CD14-positive monocyte (primary cell): Measurements from ENCODE around the gene RSF1. TPM values are rescaled to one million over a fixed set of nuclear protein-coding genes. Genes with fewer than 3 reads are reported as not detected.

Source experiments
- DNase-seq, 3 donors: peaks; one replicate each; pipeline ENCODE4 v3.0.0-alpha.2; 2011 to 2022
- H2AFZ ChIP-seq: 2 replicates; pipeline ENCODE4 v1.6.0; 2012; ENCODE audit warnings: mild to moderate bottlenecking, low read depth, low read length, inconsistent platforms; ENCODE audit not compliant: insufficient read depth, poor library complexity, severe bottlenecking
- H3K27ac ChIP-seq, 2 donors: 1 replicate in 1 of 2; 2 replicates in 1 of 2; pipeline ENCODE4 v1.5.1; 2012 to 2013; ENCODE audit warnings: low read length in 2 of 2, control low read depth in 1 of 2, inconsistent platforms in 1 of 2, low read depth in 1 of 2, mild to moderate bottlenecking in 1 of 2
- H3K27me3 ChIP-seq, 2 donors: one replicate each; pipeline versions ENCODE4 v1.6.0 to v1.6.1; 2011 to 2013; ENCODE audit warnings: low read length in 2 of 2; ENCODE audit not compliant: control insufficient read depth in 2 of 2, insufficient read depth in 2 of 2
- H3K36me3 ChIP-seq, 2 donors: replicated peaks in 1 of 2; 1 replicate in 1 of 2; 2 replicates in 1 of 2; pipeline versions ENCODE4 v1.5.1 to v1.6.1; 2012 to 2013; ENCODE audit warnings: low read length in 2 of 2, control low read depth in 1 of 2, inconsistent platforms in 1 of 2, mild to moderate bottlenecking in 1 of 2; ENCODE audit not compliant: insufficient read depth in 2 of 2, control insufficient read depth in 1 of 2
- H3K4me1 ChIP-seq, 2 donors: 1 replicate in 1 of 2; 2 replicates in 1 of 2; pipeline versions ENCODE4 v1.5.1 to v1.6.1; 2012 to 2013; ENCODE audit warnings: low read length in 2 of 2, control low read depth in 1 of 2, inconsistent platforms in 1 of 2, mild to moderate bottlenecking in 1 of 2, moderate library complexity in 1 of 2; ENCODE audit not compliant: insufficient read depth in 2 of 2, control insufficient read depth in 1 of 2
- H3K4me2 ChIP-seq: replicated peaks from 2 replicates; pipeline ENCODE3; 2012; ENCODE audit warnings: low read length, moderate library complexity, mild to moderate bottlenecking; ENCODE audit not compliant: poor library complexity, severe bottlenecking; ENCODE audit errors: extremely low read depth
- H3K4me3 ChIP-seq, 3 experiments: fragments of 200-600 bp in 1 of 3; sonication (generic) in 1 of 3; replicated peaks in 1 of 3; 1 replicate in 2 of 3; 2 replicates in 1 of 3; pipeline ENCODE4 v1.5.1; 2011 to 2013; ENCODE audit warnings: low read length in 3 of 3, mild to moderate bottlenecking in 3 of 3, control low read depth in 2 of 3, low read depth in 2 of 3, inconsistent platforms in 1 of 3, moderate library complexity in 1 of 3
- H3K79me2 ChIP-seq: 2 replicates; pipeline ENCODE4 v1.6.0; 2012; ENCODE audit warnings: mild to moderate bottlenecking, control low read depth, inconsistent platforms, low read length, moderate library complexity; ENCODE audit not compliant: insufficient read depth
- H3K9ac ChIP-seq: 2 replicates; pipeline ENCODE4 v1.6.0; 2017; ENCODE audit warnings: low read length, mild to moderate bottlenecking; ENCODE audit not compliant: insufficient read depth, poor library complexity, severe bottlenecking
- H3K9me3 ChIP-seq, 2 donors: replicated peaks in 1 of 2; 1 replicate in 1 of 2; 2 replicates in 1 of 2; pipeline versions ENCODE4 v1.5.1 to v1.6.1; 2012 to 2013; ENCODE audit warnings: low read length in 2 of 2, control low read depth in 1 of 2; ENCODE audit not compliant: control insufficient read depth in 1 of 2, insufficient read depth in 1 of 2
- H4K20me1 ChIP-seq: 2 replicates; pipeline ENCODE4 v1.6.0; 2012; ENCODE audit warnings: mild to moderate bottlenecking, low read length, control low read depth, moderate library complexity; ENCODE audit not compliant: insufficient read depth
- H3K27ac Mint-ChIP-seq, 7 donors: one replicate each; pipeline ENCODE4 v1.8.0; 2020; ENCODE audit warnings: mild to moderate bottlenecking in 7 of 7, mixed read lengths in 7 of 7, moderate library complexity in 6 of 7, inconsistent platforms in 2 of 7
- H3K27me3 Mint-ChIP-seq, 3 donors: one replicate each; pipeline ENCODE4 v1.8.0; 2021 to 2022; ENCODE audit warnings: low read depth in 3 of 3, mild to moderate bottlenecking in 3 of 3, mixed read lengths in 3 of 3, moderate library complexity in 3 of 3, inconsistent platforms in 1 of 3
- H3K36me3 Mint-ChIP-seq, 2 donors: one replicate each; pipeline ENCODE4 v1.8.0; 2020; ENCODE audit warnings: mixed read lengths in 2 of 2, inconsistent platforms in 1 of 2, mild to moderate bottlenecking in 1 of 2
- H3K4me1 Mint-ChIP-seq: one replicate; pipeline ENCODE4 v1.8.0; 2020; ENCODE audit warnings: mild to moderate bottlenecking, mixed read lengths
- H3K4me3 Mint-ChIP-seq, 2 donors: one replicate each; pipeline ENCODE4 v1.8.0; 2020; ENCODE audit warnings: mild to moderate bottlenecking in 2 of 2, mixed read lengths in 2 of 2, moderate library complexity in 1 of 2
- H3K9me3 Mint-ChIP-seq, 7 donors: one replicate each; pipeline ENCODE4 v1.8.0; 2020 to 2022; ENCODE audit warnings: mixed read lengths in 7 of 7, mild to moderate bottlenecking in 6 of 7, moderate library complexity in 6 of 7, inconsistent platforms in 2 of 7
- CTCF ChIP-seq: fragments of 200-600 bp; IDR thresholded peaks from one replicate; pipeline ENCODE4 v1.8.0; 2022; ENCODE audit warnings: antibody characterized with exemption, mild to moderate bottlenecking
- WGBS: methylation state at CpG from one replicate; pipeline ENCODE4 v1.1.5; 2013; ENCODE audit warnings: missing lambda C conversion rate; ENCODE audit not compliant: insufficient coverage; 5-methylcytosine and 5-hydroxymethylcytosine counted together
- intact Hi-C, 2 donors: fragments of 100-400 bp; cut with micrococcal nuclease; formaldehyde crosslinking; loops; one replicate each; pipeline versions ENCODE4 v1.15.0 to v1.15.1; 2023
- polyA plus RNA-seq, 3 donors: library from polyadenylated mRNA; depleted of rRNA in 1 of 3; unstranded in 2 of 3; stranded (reverse) in 1 of 3; fragments of 300-500 nt in 2 of 3; fragments of >200 nt in 1 of 3; fragmentation: Illumina TruSeq in 2 of 3; gene quantifications; 1 replicate in 2 of 3; 2 replicates in 1 of 3; pipeline ENCODE4 v1.2.3, GENCODE V29; 2012 to 2021

RSF1 gene
- polyA plus RNA-seq, 3 donors, result 8.3 to 14.8 (median 9.2) TPM

DNA sequence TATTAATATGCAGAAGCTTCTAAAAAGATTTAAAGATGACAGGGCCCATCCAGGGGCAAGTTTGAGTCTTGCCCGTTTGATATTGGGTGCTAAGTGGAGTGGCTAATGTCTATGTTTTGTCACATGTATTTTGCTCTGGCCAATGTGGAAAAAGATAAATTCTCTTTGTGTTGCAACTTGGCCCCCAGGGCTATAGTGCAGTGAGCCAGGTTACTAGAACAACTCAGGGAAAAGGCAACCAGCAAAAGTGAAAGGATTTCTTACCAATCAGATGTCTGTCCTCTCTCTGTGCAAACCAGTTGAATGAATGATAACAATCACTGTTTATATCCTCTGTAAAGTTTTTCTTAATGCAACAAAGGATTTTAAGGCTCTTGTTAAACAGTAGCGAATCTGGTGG, 178.3 kb downstream of the RSF1 start:
- no peaks in the 10 kb centered on the region for H3K36me3 Mint-ChIP-seq
- H3K36me3 ChIP-seq, result no peaks in the 10 kb centered on the region
- H2AFZ ChIP-seq, result no peak overlapping the region
- H3K27ac Mint-ChIP-seq, result no peak overlapping the region
- H3K9me3 ChIP-seq, result peaks cover 4 to 7% of the 10 kb centered on the region in 2 donors
- no peak overlapping the region for H3K9ac ChIP-seq
- peaks cover 4 to 19% (median 14%) of the 10 kb centered on the region in 7 donors for H3K9me3 Mint-ChIP-seq
- H3K4me1 Mint-ChIP-seq, result peaks cover 12% of the 10 kb centered on the region
- H3K79me2 ChIP-seq, result peaks cover 9% of the 10 kb centered on the region
- no peak overlapping the region for H3K4me3 Mint-ChIP-seq
- H3K4me1 ChIP-seq, result peaks cover 6 to 8% of the 10 kb centered on the region in 2 donors
- no peak for TF ChIP-seq CTCF
- intact Hi-C loops, result no loop called here
- WGBS, result 100% methylated on average over 1 of the region's 2 CpGs
- no peaks in the 10 kb centered on the region for H3K27me3 ChIP-seq
- DNase-seq, result no peak
- no peak overlapping the region for H3K4me3 ChIP-seq
- no peak overlapping the region for H3K27ac ChIP-seq
- no peak overlapping the region for H3K4me2 ChIP-seq
- H3K27me3 Mint-ChIP-seq, result peaks cover 0 to 8% (median 0%) of the 10 kb centered on the region in 3 donors
- no peaks in the 10 kb centered on the region for H4K20me1 ChIP-seq

DNA sequence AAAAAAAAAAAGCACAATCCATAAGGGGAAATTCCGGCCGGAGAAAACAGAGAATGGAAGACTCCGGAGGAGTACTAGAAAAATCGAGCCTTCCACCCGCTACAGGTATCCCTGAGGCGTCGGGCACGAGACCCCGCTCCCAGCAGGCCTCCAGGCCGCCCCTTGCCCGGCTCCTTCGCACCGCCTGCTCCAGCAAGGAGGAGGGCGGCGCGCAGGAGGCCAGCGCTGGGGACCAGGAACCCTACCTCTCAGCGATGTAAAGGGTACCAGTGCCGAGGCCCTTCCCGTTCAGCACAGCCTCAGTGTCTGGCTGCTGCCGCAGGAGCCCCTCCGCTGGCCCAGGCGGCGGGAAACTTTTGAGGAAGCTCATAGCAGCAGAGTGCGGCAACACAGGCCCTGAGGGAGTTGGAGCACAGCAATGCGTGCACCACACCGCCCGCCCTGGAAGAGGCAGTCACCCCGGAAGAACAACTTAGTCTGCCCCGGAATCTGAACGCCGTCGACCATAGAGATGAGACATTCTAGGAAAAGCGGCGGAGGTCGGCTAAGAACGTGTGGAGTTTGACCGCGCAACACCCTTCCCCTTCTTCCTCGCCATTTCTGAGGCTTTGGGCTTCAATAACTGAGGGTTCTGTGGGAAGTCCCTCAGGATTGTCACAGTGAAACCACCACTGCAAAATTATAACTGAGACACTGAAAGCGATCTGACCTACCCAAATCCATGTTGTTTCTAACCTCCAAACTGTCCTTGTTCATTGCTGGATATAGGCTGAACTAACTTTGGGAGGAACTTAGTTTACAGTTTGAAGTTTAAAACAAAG, 183.0 kb downstream of the RSF1 start, which contains the start of gene CLNS1A:
TSS of gene CLNS1A (minus strand) at position 450 of the 821 bp plus-strand sequence. CDS start at position 370, 80 bp downstream.
- intact Hi-C loops, result no loop called here
- peaks cover 4 to 7% of the 10 kb centered on the region in 2 donors for H3K9me3 ChIP-seq
- peaks cover 49% of the 10 kb centered on the region for H3K79me2 ChIP-seq
- H3K9ac ChIP-seq, result peak within 1 kb of the TSS; percentile 78
- Mint-ChIP-seq H3K4me3 (peak within 1 kb of the TSS; percentile 89 to 96), H3K27me3 (peaks cover 0 to 3% (median 0%) of the 10 kb centered on the region in 3 donors), H3K9me3 (peaks cover 4 to 19% (median 14%) of the 10 kb centered on the region in 7 donors), H3K4me1 (peaks cover 41% of the 10 kb centered on the region), H3K36me3 (no peaks in the 10 kb centered on the region), H3K27ac (peak within 1 kb of the TSS; percentile 88 to 97 (median 94))
- under 1% methylated on average over 40 of the region's 41 CpGs for WGBS
- H3K4me2 ChIP-seq, result peak within 1 kb of the TSS; percentile 96
- peaks cover 44 to 52% of the 10 kb centered on the region in 2 donors for H3K4me1 ChIP-seq
- peak within 1 kb of the TSS; percentile 61 to 90 (median 66) for H3K4me3 ChIP-seq
- TF ChIP-seq CTCF, result no peak
- no peaks in the 10 kb centered on the region for H3K36me3 ChIP-seq
- H2AFZ ChIP-seq, result peak within 1 kb of the TSS; percentile 90
- DNase-seq, result peak; percentile 84 to 87 (median 86)
- H3K27me3 ChIP-seq, result no peaks in the 10 kb centered on the region
- H4K20me1 ChIP-seq, result peaks cover 17% of the 10 kb centered on the region
- peak within 1 kb of the TSS; percentile 59 to 85 for H3K27ac ChIP-seq
